Right lobe of liver (tissue), 6 donors: ENCODE results near the gene SLC25A23. TPM values are rescaled to one million over a fixed set of nuclear protein-coding genes. Genes with fewer than 3 reads are reported as not detected.

ENCODE experiments used
- ATAC-seq, 4 donors: fragments of 200-7000 bp; cut with Tn5 transposase; one replicate each; pipeline ENCODE4 v1.9.1; 2020; ENCODE audit warnings: mild to moderate bottlenecking in 4 of 4, moderate library complexity in 4 of 4
- DNase-seq, 3 donors: peaks; one replicate each; pipeline ENCODE4 v3.0.0-alpha.2; 2020
- H3K27ac ChIP-seq, 3 donors: fragments of 200-600 bp; one replicate each; pipeline ENCODE4 v1.8.0; 2022
- H3K27me3 ChIP-seq, 2 donors: fragments of 200-600 bp; one replicate each; pipeline ENCODE4 v1.8.0; 2022
- H3K36me3 ChIP-seq, 4 donors: fragments of 200-600 bp; sonication (generic) in 1 of 4; one replicate each; pipeline versions ENCODE4 v1.5.1 to v1.8.0; 2017 to 2022; ENCODE audit warnings: control low read depth in 1 of 4
- H3K4me1 ChIP-seq, 4 donors: fragments of 200-600 bp; sonication (generic) in 1 of 4; one replicate each; pipeline versions ENCODE4 v1.5.1 to v1.8.0; 2017 to 2022; ENCODE audit warnings: control low read depth in 1 of 4
- H3K4me3 ChIP-seq, 3 donors: fragments of 200-600 bp; one replicate each; pipeline ENCODE4 v1.8.0; 2022
- H3K9me3 ChIP-seq, 4 donors: fragments of 200-600 bp; sonication (generic) in 1 of 4; one replicate each; pipeline versions ENCODE4 v1.5.1 to v1.8.0; 2017 to 2022; ENCODE audit warnings: control low read depth in 1 of 4
- POLR2A ChIP-seq: fragments of 450-650 bp; IDR thresholded peaks from one replicate; pipeline ENCODE4 v1.6.1; 2017; ENCODE audit warnings: antibody characterized with exemption, mild to moderate bottlenecking
- WGBS: methylation state at CpG from one replicate; pipeline ENCODE4 v1.1.6; 2018; ENCODE audit warnings: low coverage, low lambda C conversion rate; ENCODE audit not compliant: insufficient coverage; ENCODE audit errors: missing lambda C conversion rate; 5-methylcytosine and 5-hydroxymethylcytosine counted together
- intact Hi-C, 2 donors: fragments of 100-400 bp; cut with DNase I; formaldehyde crosslinking; loops; one replicate each; pipeline versions ENCODE4 v1.11.2 to v1.14.1; 2022
- total RNA-seq, 6 experiments: library from RNA; depleted of rRNA in 2 of 6; stranded (reverse); fragments of >200 nt in 2 of 6; fragmentation: NEBNext Ultra II Directional in 3 of 6; extraction: Animal tissue kit (Norgen Biotek cat#: 25700) in 3 of 6; gene quantifications; one replicate each; pipeline versions ENCODE4 v1.1.0 to v1.2.4, GENCODE V29; 2016 to 2023
- TF ChIP-seq, protein P1 (sequence below), 4 donors: fragments of 200-600 bp in 3 of 4; fragments of 450-650 bp in 1 of 4; IDR thresholded peaks; one replicate each; pipeline versions ENCODE4 v1.5.1 to v1.8.0; 2016 to 2022; ENCODE audit warnings: antibody characterized with exemption in 4 of 4, mild to moderate bottlenecking in 2 of 4
- donor health status: DM: no; HTN: yes; CAD: no.
- donor health status: DM: no; HTN: no; CAD: no.
- donor health status: DM: no; HTN: no; CAD: no.
- donor health status: DM: no; HTN: yes; CAD: no.
- donor health status: DM: no; HTN: yes; CAD: no.

The SLC25A23 gene
- total RNA-seq, 6 experiments from 2014 or later: 23.3 to 50.0 (median 30.0) TPM

GRCh38 chr19:6440905-6441304 lies 18.7 kb downstream of the SLC25A23 start:
- ATAC-seq (no peak), DNase-seq (no peak)
- intact Hi-C loops: no loop called here
- H3K27ac ChIP-seq: no peak overlapping the region
- peaks cover 0 to 3% (median 0%) of the 10 kb centered on the region in 4 donors for H3K36me3 ChIP-seq
- TF ChIP-seq, protein P1, sequence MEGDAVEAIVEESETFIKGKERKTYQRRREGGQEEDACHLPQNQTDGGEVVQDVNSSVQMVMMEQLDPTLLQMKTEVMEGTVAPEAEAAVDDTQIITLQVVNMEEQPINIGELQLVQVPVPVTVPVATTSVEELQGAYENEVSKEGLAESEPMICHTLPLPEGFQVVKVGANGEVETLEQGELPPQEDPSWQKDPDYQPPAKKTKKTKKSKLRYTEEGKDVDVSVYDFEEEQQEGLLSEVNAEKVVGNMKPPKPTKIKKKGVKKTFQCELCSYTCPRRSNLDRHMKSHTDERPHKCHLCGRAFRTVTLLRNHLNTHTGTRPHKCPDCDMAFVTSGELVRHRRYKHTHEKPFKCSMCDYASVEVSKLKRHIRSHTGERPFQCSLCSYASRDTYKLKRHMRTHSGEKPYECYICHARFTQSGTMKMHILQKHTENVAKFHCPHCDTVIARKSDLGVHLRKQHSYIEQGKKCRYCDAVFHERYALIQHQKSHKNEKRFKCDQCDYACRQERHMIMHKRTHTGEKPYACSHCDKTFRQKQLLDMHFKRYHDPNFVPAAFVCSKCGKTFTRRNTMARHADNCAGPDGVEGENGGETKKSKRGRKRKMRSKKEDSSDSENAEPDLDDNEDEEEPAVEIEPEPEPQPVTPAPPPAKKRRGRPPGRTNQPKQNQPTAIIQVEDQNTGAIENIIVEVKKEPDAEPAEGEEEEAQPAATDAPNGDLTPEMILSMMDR (IDR thresholded peaks at IDR 0.05): no peak
- no peak for TF ChIP-seq POLR2A
- no peaks in the 10 kb centered on the region for H3K9me3 ChIP-seq
- H3K27me3 ChIP-seq: no peaks in the 10 kb centered on the region
- WGBS: 81% methylated on average over 3 of the region's 3 CpGs
- H3K4me1 ChIP-seq: no peaks in the 10 kb centered on the region
- H3K4me3 ChIP-seq: no peak overlapping the region

GRCh38 chr19:6439743-6440142 lies 19.8 kb downstream of the SLC25A23 start:
- ATAC-seq: no peak
- Histone ChIP-seq H3K27ac (no peak overlapping the region), H3K9me3 (no peaks in the 10 kb centered on the region), H3K4me1 (no peaks in the 10 kb centered on the region), H3K36me3 (no peaks in the 10 kb centered on the region), H3K27me3 (no peaks in the 10 kb centered on the region), H3K4me3 (no peak overlapping the region)
- no peak for TF ChIP-seq POLR2A
- TF ChIP-seq, protein P1 (IDR thresholded peaks at IDR 0.05): no peak
- no peak for DNase-seq
- intact Hi-C loops: no loop called here
- WGBS: 96% methylated on average over 3 of the region's 4 CpGs

DNA sequence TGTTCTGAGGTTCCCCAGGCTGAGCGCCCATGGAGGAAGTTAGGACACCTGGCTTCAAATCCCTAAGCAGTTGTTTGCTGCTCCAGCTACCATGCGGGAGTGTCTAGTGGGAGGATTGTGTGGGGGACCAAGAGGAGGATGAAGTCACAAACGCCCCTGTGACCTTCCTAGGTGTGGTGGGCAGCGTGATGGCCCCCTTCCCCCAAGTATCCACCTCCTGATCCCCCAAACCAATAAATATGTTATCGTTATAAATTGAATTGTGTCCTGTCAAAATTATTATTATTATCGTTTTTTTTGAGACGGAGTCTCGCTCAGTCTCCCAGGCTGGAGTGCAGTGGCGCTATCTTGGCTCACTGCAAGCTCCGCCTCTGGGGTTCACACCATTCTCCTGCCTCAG lies 25.9 kb downstream of the SLC25A23 start, which contains the start of gene SLC25A41:
SLC25A41 (minus strand) TSS at position 101 of the 400 bp plus-strand sequence; CDS start at position 31, 70 bp downstream.
- H3K27me3 ChIP-seq: no peaks in the 10 kb centered on the region
- ATAC-seq (no peak), DNase-seq (no peak)
- no peak within 1 kb of the TSS for H3K4me3 ChIP-seq
- 83% methylated on average over 7 of the region's 10 CpGs for WGBS
- H3K36me3 ChIP-seq: no peaks in the 10 kb centered on the region
- intact Hi-C loops: no loop called here
- no peak within 1 kb of the TSS for H3K27ac ChIP-seq
- TF ChIP-seq, protein P1 (IDR thresholded peaks at IDR 0.05): no peak
- H3K4me1 ChIP-seq: no peaks in the 10 kb centered on the region
- H3K9me3 ChIP-seq: no peaks in the 10 kb centered on the region

DNA sequence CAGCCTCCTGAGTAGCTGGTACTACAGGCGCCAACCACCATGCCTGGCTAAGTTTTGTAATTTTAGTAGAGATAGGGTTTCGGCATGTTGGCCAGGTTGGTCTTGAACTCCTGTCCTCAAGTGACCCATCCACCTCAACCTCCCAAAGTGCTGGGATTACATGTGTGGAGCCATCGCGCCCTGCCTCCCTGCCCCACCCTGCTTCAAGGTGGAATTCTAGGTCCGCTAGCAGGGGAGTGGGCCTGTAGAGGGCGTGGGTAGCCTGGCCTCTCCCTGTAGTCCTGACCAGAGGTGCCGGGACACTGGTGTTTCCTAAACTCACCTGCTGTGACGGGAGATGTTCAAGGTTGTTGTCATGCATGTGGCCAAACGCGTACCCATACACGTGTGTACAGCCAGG lies 26.4 kb downstream of the SLC25A23 start:
- 78% methylated on average over 5 of the region's 11 CpGs for WGBS
- ATAC-seq (no peak), DNase-seq (no peak)
- Histone ChIP-seq H3K36me3 (no peaks in the 10 kb centered on the region), H3K4me1 (no peaks in the 10 kb centered on the region), H3K9me3 (no peaks in the 10 kb centered on the region), H3K4me3 (no peak overlapping the region), H3K27ac (no peak overlapping the region), H3K27me3 (no peaks in the 10 kb centered on the region)
- intact Hi-C loops: no loop called here
- TF ChIP-seq POLR2A: no peak
- TF ChIP-seq, protein P1 (IDR thresholded peaks at IDR 0.05): no peak

GRCh38 chr19:6431891-6432290 lies 27.7 kb downstream of the SLC25A23 start:
- Histone ChIP-seq H3K9me3 (no peaks in the 10 kb centered on the region), H3K4me1 (no peaks in the 10 kb centered on the region), H3K27ac (no peak overlapping the region), H3K27me3 (no peaks in the 10 kb centered on the region), H3K4me3 (no peak overlapping the region), H3K36me3 (no peaks in the 10 kb centered on the region)
- TF ChIP-seq, protein P1 (IDR thresholded peaks at IDR 0.05): no peak
- TF ChIP-seq POLR2A: no peak
- DNase-seq (no peak), ATAC-seq (peak in 1 of 4 donors; percentile 25)
- 84% methylated on average over 10 of the region's 11 CpGs for WGBS
- intact Hi-C loops: no loop called here
